Measurements from ENCODE around the gene RPL18. TPM values are rescaled to one million over a fixed set of nuclear protein-coding genes. Genes with fewer than 3 reads are reported as not detected.

RPL18 gene
- total and polyA plus RNA-seq, 9 of the 15 experiments (the other 6 are each of a cell fraction or from before 2014, with no cell fraction given), result 312 to 2,635 (median 1,653) TPM

GRCh38 chr19:48637948-48638830, 19.2 kb upstream of the RPL18 start (continued):
- TF ChIP-seq, protein P1, sequence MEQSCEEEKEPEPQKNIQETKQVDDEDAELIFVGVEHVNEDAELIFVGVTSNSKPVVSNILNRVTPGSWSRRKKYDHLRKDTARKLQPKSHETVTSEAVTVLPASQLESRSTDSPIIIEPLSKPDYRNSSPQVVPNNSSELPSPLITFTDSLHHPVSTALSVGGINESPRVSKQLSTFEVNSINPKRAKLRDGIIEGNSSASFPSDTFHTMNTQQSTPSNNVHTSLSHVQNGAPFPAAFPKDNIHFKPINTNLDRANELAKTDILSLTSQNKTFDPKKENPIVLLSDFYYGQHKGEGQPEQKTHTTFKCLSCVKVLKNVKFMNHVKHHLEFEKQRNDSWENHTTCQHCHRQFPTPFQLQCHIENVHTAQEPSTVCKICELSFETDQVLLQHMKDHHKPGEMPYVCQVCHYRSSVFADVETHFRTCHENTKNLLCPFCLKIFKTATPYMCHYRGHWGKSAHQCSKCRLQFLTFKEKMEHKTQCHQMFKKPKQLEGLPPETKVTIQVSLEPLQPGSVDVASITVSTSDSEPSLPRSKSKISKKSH (CRISPR knock-in tag; IDR thresholded peaks at IDR 0.05), result no peak
- TF ChIP-seq IRF9 (tag; IDR thresholded peaks at IDR 0.05), result no peak
- peak; percentile 62 to 89 for TF ChIP-seq ARNT (IDR thresholded peaks at IDR 0.05)
- TF ChIP-seq SMAD3 (CRISPR knock-in tag; conservative IDR thresholded peaks at IDR 0.05), result 0 out of 2 replicates have a peak, but pooled peaks have one; percentile 45
- 0 out of 2 replicates have a peak, but pooled peaks have one; percentile 35 for TF ChIP-seq ZNF644 (tag; IDR thresholded peaks at IDR 0.05; ENCODE audit: low read depth)
- TF ChIP-seq CBX5 (IDR thresholded peaks at IDR 0.05; ENCODE audit: borderline replicate concordance, low read depth), result no peak
- TF ChIP-seq ZNF431 (CRISPR knock-in tag; IDR thresholded peaks at IDR 0.05), result no peak
- TF ChIP-seq NFATC3 (IDR thresholded peaks at IDR 0.05), result no peak
- no peak for TF ChIP-seq ZNF324 (CRISPR knock-in tag; IDR thresholded peaks at IDR 0.05)
- TF ChIP-seq, protein P2, sequence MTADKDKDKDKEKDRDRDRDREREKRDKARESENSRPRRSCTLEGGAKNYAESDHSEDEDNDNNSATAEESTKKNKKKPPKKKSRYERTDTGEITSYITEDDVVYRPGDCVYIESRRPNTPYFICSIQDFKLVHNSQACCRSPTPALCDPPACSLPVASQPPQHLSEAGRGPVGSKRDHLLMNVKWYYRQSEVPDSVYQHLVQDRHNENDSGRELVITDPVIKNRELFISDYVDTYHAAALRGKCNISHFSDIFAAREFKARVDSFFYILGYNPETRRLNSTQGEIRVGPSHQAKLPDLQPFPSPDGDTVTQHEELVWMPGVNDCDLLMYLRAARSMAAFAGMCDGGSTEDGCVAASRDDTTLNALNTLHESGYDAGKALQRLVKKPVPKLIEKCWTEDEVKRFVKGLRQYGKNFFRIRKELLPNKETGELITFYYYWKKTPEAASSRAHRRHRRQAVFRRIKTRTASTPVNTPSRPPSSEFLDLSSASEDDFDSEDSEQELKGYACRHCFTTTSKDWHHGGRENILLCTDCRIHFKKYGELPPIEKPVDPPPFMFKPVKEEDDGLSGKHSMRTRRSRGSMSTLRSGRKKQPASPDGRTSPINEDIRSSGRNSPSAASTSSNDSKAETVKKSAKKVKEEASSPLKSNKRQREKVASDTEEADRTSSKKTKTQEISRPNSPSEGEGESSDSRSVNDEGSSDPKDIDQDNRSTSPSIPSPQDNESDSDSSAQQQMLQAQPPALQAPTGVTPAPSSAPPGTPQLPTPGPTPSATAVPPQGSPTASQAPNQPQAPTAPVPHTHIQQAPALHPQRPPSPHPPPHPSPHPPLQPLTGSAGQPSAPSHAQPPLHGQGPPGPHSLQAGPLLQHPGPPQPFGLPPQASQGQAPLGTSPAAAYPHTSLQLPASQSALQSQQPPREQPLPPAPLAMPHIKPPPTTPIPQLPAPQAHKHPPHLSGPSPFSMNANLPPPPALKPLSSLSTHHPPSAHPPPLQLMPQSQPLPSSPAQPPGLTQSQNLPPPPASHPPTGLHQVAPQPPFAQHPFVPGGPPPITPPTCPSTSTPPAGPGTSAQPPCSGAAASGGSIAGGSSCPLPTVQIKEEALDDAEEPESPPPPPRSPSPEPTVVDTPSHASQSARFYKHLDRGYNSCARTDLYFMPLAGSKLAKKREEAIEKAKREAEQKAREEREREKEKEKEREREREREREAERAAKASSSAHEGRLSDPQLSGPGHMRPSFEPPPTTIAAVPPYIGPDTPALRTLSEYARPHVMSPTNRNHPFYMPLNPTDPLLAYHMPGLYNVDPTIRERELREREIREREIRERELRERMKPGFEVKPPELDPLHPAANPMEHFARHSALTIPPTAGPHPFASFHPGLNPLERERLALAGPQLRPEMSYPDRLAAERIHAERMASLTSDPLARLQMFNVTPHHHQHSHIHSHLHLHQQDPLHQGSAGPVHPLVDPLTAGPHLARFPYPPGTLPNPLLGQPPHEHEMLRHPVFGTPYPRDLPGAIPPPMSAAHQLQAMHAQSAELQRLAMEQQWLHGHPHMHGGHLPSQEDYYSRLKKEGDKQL (CRISPR knock-in tag; IDR thresholded peaks at IDR 0.05; ENCODE audit: borderline replicate concordance), result no peak
- TF ChIP-seq ZNF175 (CRISPR knock-in tag; IDR thresholded peaks at IDR 0.05; ENCODE audit: low read depth), result peak; percentile 66; the same call in 1 of the 2 replicates
- no peak for TF ChIP-seq ZNF121 (CRISPR knock-in tag; conservative IDR thresholded peaks at IDR 0.05)
- no peak for TF ChIP-seq CREBBP (IDR thresholded peaks at IDR 0.05; ENCODE audit: low read depth, low read length)
- peak; percentile 99 for TF ChIP-seq PRDM10 (IDR thresholded peaks at IDR 0.05; ENCODE audit: partially characterized antibody)
- TF ChIP-seq GTF2A2 (tag; IDR thresholded peaks at IDR 0.05), result no peak

Data from K562 (cell line).